NB4 (cell line): ENCODE data around the gene SIL1.

ENCODE experiments used
- POLR2A ChIP-seq: IDR thresholded peaks from 2 replicates; pipeline ENCODE4 v1.6.1; 2011; ENCODE audit warnings: mild to moderate bottlenecking; ENCODE audit not compliant: insufficient read length; ENCODE audit errors: extremely low read depth
- TF ChIP-seq, protein P1 (sequence below): IDR thresholded peaks from one replicate; pipeline ENCODE4 v1.5.1; 2012; ENCODE audit warnings: low read depth, low read length
- TF ChIP-seq, protein P2 (sequence below): IDR thresholded peaks from 2 replicates; pipeline ENCODE4 v1.6.1; 2011; ENCODE audit warnings: low read depth, low read length

DNA sequence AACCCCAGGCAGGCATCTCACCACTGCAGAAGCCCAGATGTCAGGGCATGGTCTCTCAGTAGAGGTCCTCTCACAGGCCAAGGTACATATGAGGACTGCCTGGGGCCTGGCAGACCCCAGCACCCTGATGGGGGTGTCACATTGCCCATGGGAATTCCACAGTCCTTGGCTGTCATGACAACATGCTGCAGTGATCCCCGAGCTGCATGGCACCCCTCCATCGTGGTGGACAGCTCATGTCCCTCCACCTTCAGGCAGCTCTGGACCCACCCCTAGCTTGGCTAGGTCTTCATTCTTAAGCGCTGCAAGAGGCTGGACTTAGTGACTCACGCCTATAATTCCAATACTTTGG, 249.0 kb downstream of the SIL1 start:
- TF ChIP-seq, protein P1, sequence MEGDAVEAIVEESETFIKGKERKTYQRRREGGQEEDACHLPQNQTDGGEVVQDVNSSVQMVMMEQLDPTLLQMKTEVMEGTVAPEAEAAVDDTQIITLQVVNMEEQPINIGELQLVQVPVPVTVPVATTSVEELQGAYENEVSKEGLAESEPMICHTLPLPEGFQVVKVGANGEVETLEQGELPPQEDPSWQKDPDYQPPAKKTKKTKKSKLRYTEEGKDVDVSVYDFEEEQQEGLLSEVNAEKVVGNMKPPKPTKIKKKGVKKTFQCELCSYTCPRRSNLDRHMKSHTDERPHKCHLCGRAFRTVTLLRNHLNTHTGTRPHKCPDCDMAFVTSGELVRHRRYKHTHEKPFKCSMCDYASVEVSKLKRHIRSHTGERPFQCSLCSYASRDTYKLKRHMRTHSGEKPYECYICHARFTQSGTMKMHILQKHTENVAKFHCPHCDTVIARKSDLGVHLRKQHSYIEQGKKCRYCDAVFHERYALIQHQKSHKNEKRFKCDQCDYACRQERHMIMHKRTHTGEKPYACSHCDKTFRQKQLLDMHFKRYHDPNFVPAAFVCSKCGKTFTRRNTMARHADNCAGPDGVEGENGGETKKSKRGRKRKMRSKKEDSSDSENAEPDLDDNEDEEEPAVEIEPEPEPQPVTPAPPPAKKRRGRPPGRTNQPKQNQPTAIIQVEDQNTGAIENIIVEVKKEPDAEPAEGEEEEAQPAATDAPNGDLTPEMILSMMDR = no peak
- TF ChIP-seq, protein P2, sequence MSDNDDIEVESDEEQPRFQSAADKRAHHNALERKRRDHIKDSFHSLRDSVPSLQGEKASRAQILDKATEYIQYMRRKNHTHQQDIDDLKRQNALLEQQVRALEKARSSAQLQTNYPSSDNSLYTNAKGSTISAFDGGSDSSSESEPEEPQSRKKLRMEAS = no peak
- no peak for TF ChIP-seq POLR2A
